GM18867 (cell line): ENCODE results near the gene ME3.

Experiments used
- ATAC-seq: cut with Tn5 transposase; IDR thresholded peaks from one replicate; pipeline ENCODE4 v1.9.1; 2021; ENCODE audit warnings: mild to moderate bottlenecking, moderate library complexity; ENCODE audit not compliant: unreplicated experiment

ME3 gene

GRCh38 chr11:86397351-86397750, 275.1 kb downstream of the ME3 start:
- ATAC-seq = no peak

GRCh38 chr11:86396396-86396795, 276.0 kb downstream of the ME3 start:
- ATAC-seq = no peak

GRCh38 chr11:86395061-86395551, 277.3 kb downstream of the ME3 start:
- ATAC-seq = no peak
